GM12873 (cell line): Measurements from ENCODE around the gene ADGRA1.

Experiments used
- CTCF ChIP-seq: IDR thresholded peaks from 2 replicates; pipeline ENCODE4 v1.5.1; 2012; ENCODE audit warnings: low read depth, mild to moderate bottlenecking, moderate library complexity, low read length, control low read depth; ENCODE audit not compliant: insufficient read depth; ENCODE audit errors: missing control alignments

Gene ADGRA1

GRCh38 chr10:133142523-133143199 lies 54.9 kb downstream of the ADGRA1 start:
- TF ChIP-seq CTCF = no peak

DNA sequence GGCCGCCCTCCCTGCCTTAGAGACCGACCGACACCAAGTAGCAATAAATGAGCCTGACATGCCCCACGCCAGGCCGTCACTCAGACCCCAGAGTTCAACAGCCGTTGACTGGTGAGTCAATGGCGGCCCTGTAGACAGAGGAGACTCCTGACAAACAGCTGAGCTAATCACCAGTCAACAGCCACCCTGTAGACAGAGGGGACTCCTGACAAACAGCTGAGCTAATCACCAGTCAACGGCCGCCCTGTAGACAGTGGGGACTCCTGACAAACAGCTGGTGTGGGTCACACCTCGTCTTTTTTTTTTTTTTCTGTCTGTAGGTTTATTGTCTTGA lies 55.4 kb downstream of the ADGRA1 start:
- no peak for TF ChIP-seq CTCF

DNA sequence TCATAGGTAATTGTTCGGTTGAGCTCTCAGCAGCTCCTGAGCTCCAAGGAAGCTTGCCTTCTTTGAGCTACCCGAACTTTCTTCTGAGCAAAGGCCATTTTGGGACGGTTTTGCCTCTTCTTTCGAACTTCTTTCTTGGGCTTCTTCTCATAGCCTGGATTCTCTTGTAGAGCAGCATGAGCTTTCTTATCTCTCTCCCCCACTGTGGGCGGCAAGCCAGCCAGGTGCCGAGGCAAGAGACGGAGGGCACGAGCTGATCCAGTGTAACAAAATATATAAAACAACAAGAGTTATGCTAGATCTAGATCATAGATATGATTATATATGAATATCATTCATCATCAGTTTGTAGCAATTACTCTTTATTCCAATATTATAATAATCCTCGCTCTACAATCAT lies 55.8 kb downstream of the ADGRA1 start:
- TF ChIP-seq CTCF = no peak

DNA sequence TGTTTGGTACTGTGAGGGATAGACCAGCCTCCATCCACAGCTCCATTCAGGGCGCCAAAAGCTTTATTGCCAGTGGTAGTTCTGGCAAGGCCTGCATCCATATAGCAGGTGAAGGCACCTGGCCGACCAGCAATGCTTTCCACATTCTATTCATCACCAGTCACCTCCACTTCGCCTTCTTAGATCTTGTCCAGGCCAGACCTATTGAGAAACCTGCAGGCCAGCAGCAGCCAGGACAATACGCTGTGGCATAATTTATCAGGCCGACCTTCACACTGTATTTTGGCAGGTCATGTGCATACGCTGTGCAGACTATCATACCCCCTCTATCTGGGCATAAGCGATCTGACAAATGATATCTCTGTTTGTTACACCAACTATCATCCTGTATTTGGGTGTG lies 57.0 kb downstream of the ADGRA1 start:
- TF ChIP-seq CTCF = no peak

- no peak for TF ChIP-seq CTCF
Observed at GRCh38 chr10:133150226-133150625, 62.5 kb downstream of the ADGRA1 start.

DNA sequence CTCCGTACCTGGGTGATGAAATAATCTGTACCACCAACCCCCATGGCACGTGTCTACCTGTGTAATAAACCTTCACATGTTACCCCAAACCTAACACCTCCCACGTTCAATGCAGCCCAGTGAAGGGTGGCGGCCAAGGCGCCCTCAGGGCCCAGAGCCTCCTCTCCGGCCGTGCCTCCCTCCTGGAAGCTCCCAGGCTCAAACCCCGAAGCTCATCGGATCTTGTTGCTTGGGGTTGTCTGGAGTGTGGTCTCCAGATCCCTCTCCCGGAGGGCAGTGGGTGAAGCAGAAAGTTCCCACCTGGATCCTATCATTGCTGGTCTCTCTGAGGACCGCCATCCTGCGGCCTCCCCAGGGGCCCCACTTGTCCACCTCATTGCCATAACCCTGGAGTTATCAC lies 62.9 kb downstream of the ADGRA1 start:
- no peak for TF ChIP-seq CTCF

DNA sequence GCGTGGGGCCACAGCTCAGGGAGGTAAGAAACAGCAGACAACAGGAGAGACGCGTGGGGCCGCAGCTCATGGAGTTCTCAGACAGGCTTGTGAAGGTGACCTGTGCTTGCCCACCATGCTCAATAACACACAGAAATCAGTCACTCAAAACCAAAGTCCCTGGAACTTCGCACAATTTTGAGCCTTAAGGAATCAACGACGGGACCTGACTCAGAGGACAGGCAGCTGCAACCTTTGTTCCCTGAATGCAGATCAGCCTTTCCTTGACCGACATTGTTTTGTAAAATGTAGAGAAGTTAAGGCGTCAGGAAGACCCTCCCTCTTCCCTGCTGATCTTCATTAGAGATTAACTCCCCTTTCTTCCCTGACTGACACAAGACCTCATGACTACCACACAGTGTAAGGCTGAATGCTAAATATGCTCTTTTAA lies 63.8 kb downstream of the ADGRA1 start:
- no peak for TF ChIP-seq CTCF
